MM.1S (cell line): ENCODE results near the gene CREB5.

ENCODE experiments used
- DNase-seq: peaks from one replicate; pipeline ENCODE4 v3.0.0-alpha.2; 2015
- H2AFZ ChIP-seq: fragments of 300-600 bp; sonication (generic); 2 replicates; pipeline ENCODE4 v1.6.0; 2016; ENCODE audit warnings: antibody characterized with exemption, low read length
- H3F3A ChIP-seq: fragments of 300-600 bp; sonication (generic); 2 replicates; pipeline ENCODE4 v1.6.1; 2016; ENCODE audit warnings: mild to moderate bottlenecking, antibody characterized with exemption, low read length, moderate library complexity, mixed read lengths; ENCODE audit not compliant: insufficient read depth
- H3K27ac ChIP-seq: fragments of 300-600 bp; sonication (generic); 2 replicates; pipeline ENCODE4 v1.5.1; 2016; ENCODE audit warnings: mild to moderate bottlenecking, low read length
- H3K27me3 ChIP-seq: fragments of 300-600 bp; sonication (generic); replicated peaks from 2 replicates; pipeline ENCODE4 v1.6.0; 2016; ENCODE audit warnings: low read length; ENCODE audit not compliant: insufficient read depth
- H3K36me3 ChIP-seq: fragments of 300-600 bp; sonication (generic); replicated peaks from 2 replicates; pipeline ENCODE4 v1.6.1; 2016; ENCODE audit warnings: mild to moderate bottlenecking, low read length, mixed read lengths; ENCODE audit not compliant: insufficient read depth
- H3K4me1 ChIP-seq: fragments of 300-600 bp; sonication (generic); 2 replicates; pipeline ENCODE4 v1.6.1; 2016; ENCODE audit warnings: low read length, mixed read lengths
- H3K4me2 ChIP-seq: fragments of 300-600 bp; sonication (generic); 2 replicates; pipeline ENCODE4 v1.6.0; 2016; ENCODE audit warnings: low read depth, low read length
- H3K4me3 ChIP-seq: fragments of 300-600 bp; sonication (generic); 2 replicates; pipeline ENCODE4 v1.5.1; 2016; ENCODE audit warnings: low read length, mixed read lengths
- H3K79me2 ChIP-seq: fragments of 300-600 bp; sonication (generic); 2 replicates; pipeline ENCODE4 v1.6.1; 2016; ENCODE audit warnings: mixed run types, low read length, mixed read lengths
- H3K9ac ChIP-seq: fragments of 300-600 bp; sonication (generic); 2 replicates; pipeline ENCODE4 v1.6.1; 2016; ENCODE audit warnings: low read length, mixed read lengths
- H3K9me2 ChIP-seq: fragments of 300-600 bp; sonication (generic); replicated peaks from 2 replicates; pipeline ENCODE4 v1.6.1; 2016; ENCODE audit warnings: mild to moderate bottlenecking, low read length, mixed read lengths; ENCODE audit not compliant: insufficient read depth
- H3K9me3 ChIP-seq: fragments of 300-600 bp; sonication (generic); replicated peaks from 2 replicates; pipeline ENCODE4 v1.6.1; 2016; ENCODE audit warnings: mild to moderate bottlenecking, low read length, mixed read lengths; ENCODE audit not compliant: insufficient read depth
- H4K20me1 ChIP-seq: fragments of 300-600 bp; sonication (generic); 2 replicates; pipeline ENCODE4 v1.6.1; 2016; ENCODE audit warnings: mild to moderate bottlenecking, low read length, moderate library complexity, mixed read lengths; ENCODE audit not compliant: insufficient read depth
- CTCF ChIP-seq: fragments of 300-600 bp; sonication (generic); IDR thresholded peaks from 2 replicates; pipeline ENCODE4 v1.5.1; 2016; ENCODE audit warnings: antibody characterized with exemption, low read length, mixed read lengths
- EZH2 ChIP-seq: fragments of 300-600 bp; sonication (generic); optimal IDR thresholded peaks from 2 replicates; pipeline ENCODE3; 2017; ENCODE audit warnings: low read depth, mild to moderate bottlenecking, antibody characterized with exemption, low read length, mixed read lengths
- EZH2phosphoT487 ChIP-seq: fragments of 300-600 bp; sonication (generic); IDR thresholded peaks from 2 replicates; pipeline ENCODE4 v1.6.1; 2018; ENCODE audit warnings: antibody characterized with exemption, low read length

CREB5 gene

GRCh38 chr7:28580665-28581064, 168.3 kb downstream of the CREB5 start:
- Histone ChIP-seq H3K4me1 (no peaks in the 10 kb centered on the region), H3K9ac (no peak overlapping the region), H3K4me3 (no peak overlapping the region), H3K9me2 (no peaks in the 10 kb centered on the region), H3K79me2 (no peaks in the 10 kb centered on the region), H3K27me3 (no peaks in the 10 kb centered on the region), H3K9me3 (no peaks in the 10 kb centered on the region), H2AFZ (no peak overlapping the region), H3K4me2 (no peak overlapping the region), H3F3A (no peaks in the 10 kb centered on the region), H4K20me1 (no peaks in the 10 kb centered on the region), H3K27ac (no peak overlapping the region), H3K36me3 (no peaks in the 10 kb centered on the region)
- TF ChIP-seq CTCF, result no peak
- no peak for TF ChIP-seq EZH2phosphoT487
- TF ChIP-seq EZH2, result no peak
- DNase-seq, result no peak

GRCh38 chr7:28581351-28581750, 169.0 kb downstream of the CREB5 start:
- no peaks in the 10 kb centered on the region for H3F3A ChIP-seq
- TF ChIP-seq EZH2phosphoT487, result no peak
- TF ChIP-seq CTCF, result no peak
- H3K4me3 ChIP-seq, result no peak overlapping the region
- H3K4me1 ChIP-seq, result no peaks in the 10 kb centered on the region
- H3K79me2 ChIP-seq, result no peaks in the 10 kb centered on the region
- H3K9ac ChIP-seq, result no peak overlapping the region
- H2AFZ ChIP-seq, result no peak overlapping the region
- no peak for DNase-seq
- no peaks in the 10 kb centered on the region for H4K20me1 ChIP-seq
- no peaks in the 10 kb centered on the region for H3K9me3 ChIP-seq
- no peaks in the 10 kb centered on the region for H3K36me3 ChIP-seq
- no peak overlapping the region for H3K4me2 ChIP-seq
- no peaks in the 10 kb centered on the region for H3K27me3 ChIP-seq
- no peaks in the 10 kb centered on the region for H3K9me2 ChIP-seq
- H3K27ac ChIP-seq, result no peak overlapping the region

GRCh38 chr7:28582226-28582625, 169.9 kb downstream of the CREB5 start:
- no peak for DNase-seq
- Histone ChIP-seq H3K4me1 (no peaks in the 10 kb centered on the region), H3K36me3 (no peaks in the 10 kb centered on the region), H3F3A (no peaks in the 10 kb centered on the region), H2AFZ (no peak overlapping the region), H4K20me1 (no peaks in the 10 kb centered on the region), H3K27me3 (no peaks in the 10 kb centered on the region), H3K4me2 (no peak overlapping the region), H3K4me3 (no peak overlapping the region), H3K9me3 (no peaks in the 10 kb centered on the region), H3K9me2 (no peaks in the 10 kb centered on the region), H3K9ac (no peak overlapping the region), H3K27ac (no peak overlapping the region), H3K79me2 (no peaks in the 10 kb centered on the region)
- TF ChIP-seq CTCF, result no peak
- TF ChIP-seq EZH2phosphoT487, result no peak

GRCh38 chr7:28584235-28584634, 171.9 kb downstream of the CREB5 start:
- Histone ChIP-seq H3K4me3 (no peak overlapping the region), H4K20me1 (no peaks in the 10 kb centered on the region), H3F3A (no peaks in the 10 kb centered on the region), H3K27me3 (no peaks in the 10 kb centered on the region), H3K4me2 (no peak overlapping the region), H2AFZ (no peak overlapping the region), H3K79me2 (no peaks in the 10 kb centered on the region), H3K36me3 (no peaks in the 10 kb centered on the region), H3K9me2 (no peaks in the 10 kb centered on the region), H3K4me1 (no peaks in the 10 kb centered on the region), H3K9me3 (no peaks in the 10 kb centered on the region), H3K9ac (no peak overlapping the region), H3K27ac (no peak overlapping the region)
- TF ChIP-seq EZH2phosphoT487 (no peak), CTCF (no peak), EZH2 (no peak)
- DNase-seq, result no peak
